Gastroesophageal sphincter (tissue), 3 donors: ENCODE measurements around the gene TAF9B.

Experiments used
- CTCF ChIP-seq, 4 experiments: fragments of 200-600 bp in 2 of 4; fragments of 450-650 bp in 2 of 4; sonication (generic) in 1 of 4; IDR thresholded peaks; one replicate each; pipeline ENCODE4 v1.5.1; 2017 to 2019; ENCODE audit warnings: antibody characterized with exemption in 4 of 4, mild to moderate bottlenecking in 2 of 4, moderate library complexity in 2 of 4
- POLR2A ChIP-seq, 2 donors: fragments of 450-650 bp; IDR thresholded peaks; one replicate each; pipeline ENCODE4 v1.6.1; 2017; ENCODE audit warnings: antibody characterized with exemption in 2 of 2, mild to moderate bottlenecking in 2 of 2, moderate library complexity in 1 of 2

GRCh38 chrX:78118628-78119027 is 20.8 kb downstream of the TAF9B start:
- TF ChIP-seq CTCF (IDR thresholded peaks at IDR 0.05) (no peak), POLR2A (IDR thresholded peaks at IDR 0.05) (no peak)
